ENCODE measurements around the gene BEGAIN.

Gene BEGAIN, protein sequence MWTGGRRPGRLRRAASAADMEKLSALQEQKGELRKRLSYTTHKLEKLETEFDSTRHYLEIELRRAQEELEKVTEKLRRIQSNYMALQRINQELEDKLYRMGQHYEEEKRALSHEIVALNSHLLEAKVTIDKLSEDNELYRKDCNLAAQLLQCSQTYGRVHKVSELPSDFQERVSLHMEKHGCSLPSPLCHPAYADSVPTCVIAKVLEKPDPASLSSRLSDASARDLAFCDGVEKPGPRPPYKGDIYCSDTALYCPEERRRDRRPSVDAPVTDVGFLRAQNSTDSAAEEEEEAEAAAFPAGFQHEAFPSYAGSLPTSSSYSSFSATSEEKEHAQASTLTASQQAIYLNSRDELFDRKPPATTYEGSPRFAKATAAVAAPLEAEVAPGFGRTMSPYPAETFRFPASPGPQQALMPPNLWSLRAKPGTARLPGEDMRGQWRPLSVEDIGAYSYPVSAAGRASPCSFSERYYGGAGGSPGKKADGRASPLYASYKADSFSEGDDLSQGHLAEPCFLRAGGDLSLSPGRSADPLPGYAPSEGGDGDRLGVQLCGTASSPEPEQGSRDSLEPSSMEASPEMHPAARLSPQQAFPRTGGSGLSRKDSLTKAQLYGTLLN

DNA sequence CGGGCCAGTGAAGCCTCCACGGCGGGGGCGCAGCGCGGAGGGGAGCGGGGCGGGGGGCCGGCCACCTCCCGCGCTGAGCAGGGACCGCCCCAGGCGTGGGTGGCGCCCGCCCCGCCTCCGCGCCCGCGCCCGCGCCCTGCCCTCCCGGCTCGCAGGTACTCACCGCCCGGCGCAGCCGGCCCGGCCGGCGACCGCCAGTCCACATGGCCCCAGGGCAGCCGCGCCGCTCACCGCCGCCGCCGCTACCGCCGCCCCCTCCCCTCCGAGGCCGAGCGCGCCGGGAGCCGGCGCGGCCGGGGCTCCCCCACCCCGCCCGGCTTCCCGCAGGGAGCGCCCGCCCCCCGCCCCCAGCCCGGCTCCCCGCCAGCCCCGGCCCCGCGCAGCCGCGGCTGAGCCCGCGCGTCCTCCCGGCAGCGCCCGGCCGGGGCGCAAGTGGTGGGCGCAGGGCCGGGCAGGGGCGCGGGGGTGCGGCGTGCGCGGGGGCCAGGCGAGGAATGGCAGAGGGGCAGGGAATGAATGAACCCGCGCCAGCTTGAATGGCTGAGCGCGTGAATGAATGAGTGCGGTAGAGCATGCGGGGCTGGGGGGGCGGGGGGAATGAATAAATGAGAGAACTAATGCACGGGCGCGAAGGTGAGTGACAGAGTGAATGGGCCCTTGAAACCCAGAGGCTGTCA is at the start of gene BEGAIN:
Gene BEGAIN (minus strand): TSS at position 332 of the 677 bp plus-strand sequence. CDS start 127 bp downstream, at position 205.
- DNase-seq, result peak; percentile 26

DNA sequence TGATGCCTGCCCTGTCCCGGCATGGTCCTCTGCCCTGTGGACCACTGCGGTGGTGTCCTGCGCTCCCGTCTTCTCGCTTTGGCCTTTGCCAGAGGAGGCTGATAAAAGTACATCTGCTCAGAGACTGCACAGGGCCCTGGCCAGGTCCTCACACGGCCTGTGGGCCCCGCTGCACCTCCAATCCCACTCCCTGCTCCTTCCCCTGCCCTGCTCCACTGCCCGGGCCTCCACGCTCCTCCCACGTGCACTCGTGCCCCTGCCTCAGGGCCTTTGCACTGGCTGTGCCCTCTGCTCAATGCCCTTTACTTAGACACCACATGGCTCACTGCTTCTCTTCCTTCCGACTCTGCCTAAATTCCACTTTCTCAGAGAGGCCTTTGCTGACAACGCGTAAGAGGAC is 49.3 kb upstream of the BEGAIN start:
- no peak for DNase-seq

- DNase-seq, result no peak
Measured at GRCh38 chr14:100634026-100634425, 46.8 kb upstream of the BEGAIN start.

- no peak for DNase-seq
Measured at GRCh38 chr14:100633406-100633805, 46.2 kb upstream of the BEGAIN start.

DNA sequence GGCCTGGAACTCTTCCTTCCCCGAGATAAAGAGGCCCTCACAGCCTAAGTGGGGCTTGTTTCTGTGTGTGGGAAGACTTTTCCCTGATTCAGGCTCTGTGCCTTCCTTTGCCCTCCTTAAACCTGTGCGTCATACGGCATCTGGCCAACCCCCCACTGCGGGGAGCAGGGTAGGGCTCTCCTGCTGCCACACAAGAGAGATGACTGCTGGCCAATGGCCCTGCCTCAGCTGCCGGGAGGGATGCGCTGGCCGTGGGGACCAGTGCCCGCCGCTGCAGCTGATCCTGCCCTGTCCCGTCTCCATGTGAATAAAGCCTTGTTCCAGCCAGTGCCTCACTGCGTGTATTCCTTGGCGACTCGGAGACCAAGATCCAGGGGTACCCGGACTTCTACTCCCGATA is 42.5 kb upstream of the BEGAIN start:
- DNase-seq, result no peak

- DNase-seq, result no peak
Measured at GRCh38 chr14:100629098-100629497, 41.9 kb upstream of the BEGAIN start.

DNA sequence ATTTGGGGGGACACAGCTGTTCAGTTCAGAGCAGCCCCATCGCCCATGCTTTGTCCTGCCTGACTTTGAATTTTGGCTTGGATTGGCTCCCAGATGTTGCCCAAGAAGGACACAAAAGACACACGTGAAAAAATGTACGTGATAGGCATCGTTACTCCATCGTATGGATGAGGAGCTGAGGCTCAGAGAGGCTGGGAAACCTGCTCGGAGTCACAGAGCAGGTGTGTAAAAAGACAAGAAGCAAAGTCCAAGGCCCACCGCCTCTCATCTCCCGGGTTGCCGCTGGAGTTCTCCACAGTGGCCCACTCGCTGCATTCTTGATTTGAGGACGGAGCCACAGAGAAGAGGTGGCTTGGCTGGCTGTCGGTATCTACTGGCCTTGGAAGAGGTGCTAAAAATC is 41.0 kb upstream of the BEGAIN start:
- DNase-seq, result no peak

GRCh38 chr14:100626614-100627013 is 39.4 kb upstream of the BEGAIN start:
- DNase-seq, result no peak

GRCh38 chr14:100623961-100624360 is 36.7 kb upstream of the BEGAIN start:
- DNase-seq, result no peak

DNA sequence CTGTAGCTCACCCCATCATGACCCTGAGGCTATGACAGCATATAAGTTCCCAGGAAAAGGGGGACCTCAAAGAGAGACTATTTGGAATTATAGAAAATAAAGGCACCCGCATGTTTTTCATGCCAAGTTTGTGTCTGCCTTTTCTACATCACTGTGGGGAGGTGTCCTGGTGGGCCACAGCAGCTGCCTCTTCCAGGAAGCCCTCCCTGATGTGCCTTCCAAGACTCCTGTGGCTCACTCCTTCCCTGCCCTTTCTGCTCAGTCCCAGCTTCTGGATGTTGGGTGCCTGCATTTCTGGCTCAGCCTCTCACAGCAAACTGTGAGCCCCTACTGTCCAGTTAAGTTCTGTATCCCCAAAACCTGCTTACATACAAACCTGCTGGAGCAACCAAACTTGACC is 36.3 kb upstream of the BEGAIN start:
- DNase-seq, result no peak

- no peak for DNase-seq
Measured at GRCh38 chr14:100622708-100623485, 35.7 kb upstream of the BEGAIN start.

DNA sequence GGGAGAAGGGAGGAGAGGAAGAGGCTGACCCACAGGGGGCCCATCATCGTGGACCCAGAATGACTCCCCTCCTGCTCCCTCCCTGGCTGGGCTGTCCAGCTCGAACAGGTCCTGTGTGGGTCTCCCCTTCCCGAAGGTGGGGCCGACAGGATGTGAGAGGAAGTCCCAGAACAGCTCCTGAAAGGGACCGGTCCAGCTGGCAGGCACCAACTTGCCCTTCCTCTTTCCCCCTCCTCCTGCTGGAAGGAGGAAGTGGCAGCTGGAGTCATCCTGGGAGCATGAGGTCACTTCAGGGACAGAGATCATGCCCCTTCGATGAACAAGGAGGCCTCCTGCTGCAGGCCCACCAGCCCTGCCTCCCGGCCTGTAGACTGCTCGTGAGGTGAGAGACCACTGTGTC is 35.0 kb upstream of the BEGAIN start:
- DNase-seq, result no peak

DNA sequence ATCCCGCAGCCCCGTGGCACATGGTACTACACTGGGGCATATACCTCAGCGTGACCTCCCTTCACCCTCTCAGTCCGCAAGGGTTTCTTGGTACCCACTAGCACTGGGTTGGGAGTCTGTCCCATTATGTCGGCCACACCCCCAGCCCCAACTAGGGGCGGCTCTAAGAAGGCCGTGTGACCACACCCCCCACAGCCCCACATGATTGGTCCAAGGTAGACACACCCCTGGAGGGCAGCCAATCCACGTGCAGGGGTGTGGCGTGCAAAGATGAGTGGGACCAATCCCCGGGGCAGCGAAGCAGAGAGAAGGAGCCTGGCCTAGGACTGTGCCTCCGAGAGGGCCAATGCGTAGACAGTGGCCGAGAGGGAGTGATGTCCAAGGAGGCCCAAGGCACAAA is 34.6 kb upstream of the BEGAIN start:
- no peak for DNase-seq

- DNase-seq, result no peak
Measured at GRCh38 chr14:100620255-100621100, 33.3 kb upstream of the BEGAIN start.

DNA sequence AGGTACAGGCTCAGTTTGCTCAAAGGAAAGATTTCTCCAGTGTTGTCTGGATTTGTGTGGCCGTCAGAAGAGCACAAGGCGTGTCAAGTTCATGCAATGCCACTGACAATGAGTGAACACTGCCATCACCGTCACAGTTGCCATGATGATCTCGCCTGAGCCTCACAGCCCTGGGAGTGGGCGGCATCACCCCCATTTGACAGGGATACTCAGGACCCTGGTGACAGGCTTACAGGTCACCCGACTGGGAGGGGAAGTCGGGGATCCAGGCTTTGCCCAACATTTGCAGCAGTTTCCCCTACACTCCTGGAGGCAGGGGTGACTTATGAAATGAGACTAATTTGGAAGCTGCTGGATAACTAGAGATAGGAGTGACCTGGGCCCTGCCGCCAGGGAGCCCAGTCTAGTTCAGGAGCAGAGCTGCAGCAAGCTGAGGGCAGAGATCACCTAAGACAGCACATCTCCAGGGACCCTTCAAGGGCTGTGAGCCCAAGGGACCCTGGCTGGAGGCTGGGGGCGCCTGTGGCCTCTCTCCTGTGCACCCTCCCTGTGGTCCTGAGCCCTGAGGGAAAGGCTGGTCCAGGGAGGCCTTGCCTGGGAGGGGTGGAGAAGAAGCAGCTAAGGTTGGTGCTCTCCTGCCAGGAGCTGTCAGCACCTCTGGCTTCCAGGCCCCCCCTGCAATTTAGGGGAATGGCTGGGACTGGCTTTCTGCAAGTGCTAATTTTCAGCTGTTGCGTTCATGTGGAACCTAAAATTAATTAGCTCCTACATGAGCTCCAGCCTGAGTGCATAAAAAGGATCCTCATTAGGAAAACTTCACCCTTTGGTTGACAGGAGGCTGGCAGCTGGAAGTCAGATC is 32.4 kb upstream of the BEGAIN start:
- no peak for DNase-seq

DNA sequence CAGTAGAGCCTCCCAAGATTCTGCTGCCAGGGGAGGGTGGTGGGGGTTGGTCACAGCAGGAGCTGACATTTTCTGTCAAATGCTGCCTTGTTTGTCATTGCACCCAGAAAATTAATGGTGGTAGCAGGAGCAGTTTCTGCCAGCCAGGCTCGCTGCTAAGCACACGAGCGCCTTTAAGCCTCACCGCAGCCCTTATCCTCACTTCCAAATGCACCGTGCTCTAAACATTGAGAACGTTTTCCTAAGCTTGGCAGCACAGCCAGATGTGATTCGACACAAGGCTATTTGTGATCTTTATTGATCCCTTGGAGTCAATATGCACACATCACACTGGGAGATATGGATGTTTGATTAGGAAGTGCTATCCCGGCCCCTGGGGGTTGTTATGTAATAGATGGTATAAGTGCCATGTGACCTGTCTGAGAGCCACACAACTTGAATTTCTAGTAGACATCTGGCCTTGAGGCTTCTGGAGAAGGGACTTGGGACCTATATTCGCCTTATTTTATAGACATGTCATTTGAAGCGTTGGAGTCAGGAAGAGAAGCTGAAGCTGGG is 31.6 kb upstream of the BEGAIN start:
- no peak for DNase-seq

GRCh38 chr14:100618318-100618693 is 31.1 kb upstream of the BEGAIN start:
- DNase-seq, result peak; percentile 62

- DNase-seq, result peak; percentile 82
Measured at GRCh38 chr14:100617410-100618317, 30.4 kb upstream of the BEGAIN start.

DNA sequence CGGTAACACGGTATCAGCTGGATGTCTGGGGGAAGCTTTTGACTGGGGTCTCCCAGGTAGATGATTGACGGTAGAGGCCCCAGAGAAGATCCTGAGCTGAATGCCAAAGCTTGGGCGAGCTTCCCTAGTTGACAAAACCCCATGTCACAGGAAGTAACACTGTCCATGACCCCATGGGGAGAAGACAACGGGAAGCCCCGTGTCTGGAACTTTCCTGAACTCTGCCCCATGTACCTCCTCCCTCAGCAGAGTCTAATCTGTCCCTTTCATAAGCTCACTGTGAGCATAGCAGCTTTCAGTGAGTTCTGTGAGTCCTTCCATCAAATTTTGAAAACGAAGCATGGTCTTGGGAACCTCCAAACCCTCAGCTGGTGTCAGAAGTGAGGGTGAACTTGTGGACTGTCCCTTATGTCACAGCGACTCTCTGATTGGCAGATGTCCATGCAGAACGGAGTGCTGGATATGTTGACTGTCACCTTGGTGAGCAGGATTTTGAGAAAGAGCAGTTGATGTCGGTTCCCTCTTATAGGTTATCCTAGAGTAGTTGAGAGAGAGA is 29.7 kb upstream of the BEGAIN start:
- no peak for DNase-seq
